Loucy (cell line): ENCODE measurements around the gene ACVR1B.
A peak's percentile ranks its signal among the peaks of the same experiment; 100 is the strongest.

Source experiments
- H2AFZ ChIP-seq: fragments of 200-600 bp; sonication (generic); 2 replicates; pipeline ENCODE4 v1.6.0; 2016; ENCODE audit warnings: antibody characterized with exemption, mild to moderate bottlenecking, low read length, moderate library complexity
- H3F3A ChIP-seq: fragments of 200-600 bp; 2 replicates; pipeline ENCODE4 v1.6.0; 2016; ENCODE audit warnings: antibody characterized with exemption, low read depth, mild to moderate bottlenecking
- H3K27me3 ChIP-seq: fragments of 200-600 bp; sonication (generic); 2 replicates; pipeline ENCODE4 v1.6.1; 2014; ENCODE audit warnings: low read length, mild to moderate bottlenecking; ENCODE audit not compliant: insufficient read depth, poor library complexity, severe bottlenecking
- H3K36me3 ChIP-seq: fragments of 200-600 bp; sonication (generic); 2 replicates; pipeline ENCODE4 v1.6.1; 2016; ENCODE audit warnings: low read length; ENCODE audit not compliant: insufficient read depth
- H3K4me1 ChIP-seq: fragments of 200-600 bp; sonication (generic); 2 replicates; pipeline ENCODE4 v1.5.1; 2014; ENCODE audit warnings: low read length, mild to moderate bottlenecking; ENCODE audit not compliant: insufficient read depth, poor library complexity, severe bottlenecking
- H3K4me2 ChIP-seq: fragments of 200-600 bp; sonication (generic); 2 replicates; pipeline ENCODE4 v1.6.0; 2014; ENCODE audit warnings: antibody characterized with exemption, low read length, low read depth, mild to moderate bottlenecking; ENCODE audit not compliant: poor library complexity, severe bottlenecking
- H3K4me3 ChIP-seq: fragments of 200-600 bp; sonication (generic); 2 replicates; pipeline ENCODE4 v1.5.1; 2014; ENCODE audit warnings: low read length, mild to moderate bottlenecking, mixed read lengths; ENCODE audit not compliant: poor library complexity, severe bottlenecking
- H3K79me2 ChIP-seq: fragments of 200-600 bp; sonication (generic); 2 replicates; pipeline ENCODE4 v1.6.1; 2014; ENCODE audit warnings: low read length; ENCODE audit not compliant: insufficient read depth
- H3K9ac ChIP-seq: fragments of 200-600 bp; sonication (generic); 2 replicates; pipeline ENCODE4 v1.6.0; 2014; ENCODE audit warnings: mild to moderate bottlenecking, low read depth, low read length, moderate library complexity; ENCODE audit not compliant: poor library complexity, severe bottlenecking
- H3K9me2 ChIP-seq: fragments of 200-600 bp; sonication (generic); replicated peaks from 2 replicates; pipeline ENCODE4 v1.6.1; 2016; ENCODE audit warnings: low read depth, low read length, mixed read lengths
- H3K9me3 ChIP-seq: fragments of 200-600 bp; sonication (generic); 2 replicates; pipeline ENCODE4 v1.6.1; 2014; ENCODE audit warnings: mild to moderate bottlenecking, antibody characterized with exemption, low read length, low read depth; ENCODE audit not compliant: insufficient read depth
- H4K20me1 ChIP-seq: fragments of 200-600 bp; sonication (generic); 2 replicates; pipeline ENCODE4 v1.6.0; 2014; ENCODE audit warnings: antibody characterized with exemption, low read length, mild to moderate bottlenecking; ENCODE audit not compliant: insufficient read depth, poor library complexity, severe bottlenecking
- EZH2phosphoT487 ChIP-seq: fragments of 200-600 bp; IDR thresholded peaks from 2 replicates; pipeline ENCODE4 v1.6.1; 2018; ENCODE audit warnings: antibody characterized with exemption, mild to moderate bottlenecking, moderate library complexity, borderline replicate concordance
- TF ChIP-seq, protein P1 (sequence below): fragments of 200-600 bp; sonication (generic); conservative IDR thresholded peaks from 2 replicates; pipeline ENCODE4 v1.5.1; 2014; ENCODE audit warnings: mild to moderate bottlenecking, antibody characterized with exemption, low read length

ACVR1B gene

DNA sequence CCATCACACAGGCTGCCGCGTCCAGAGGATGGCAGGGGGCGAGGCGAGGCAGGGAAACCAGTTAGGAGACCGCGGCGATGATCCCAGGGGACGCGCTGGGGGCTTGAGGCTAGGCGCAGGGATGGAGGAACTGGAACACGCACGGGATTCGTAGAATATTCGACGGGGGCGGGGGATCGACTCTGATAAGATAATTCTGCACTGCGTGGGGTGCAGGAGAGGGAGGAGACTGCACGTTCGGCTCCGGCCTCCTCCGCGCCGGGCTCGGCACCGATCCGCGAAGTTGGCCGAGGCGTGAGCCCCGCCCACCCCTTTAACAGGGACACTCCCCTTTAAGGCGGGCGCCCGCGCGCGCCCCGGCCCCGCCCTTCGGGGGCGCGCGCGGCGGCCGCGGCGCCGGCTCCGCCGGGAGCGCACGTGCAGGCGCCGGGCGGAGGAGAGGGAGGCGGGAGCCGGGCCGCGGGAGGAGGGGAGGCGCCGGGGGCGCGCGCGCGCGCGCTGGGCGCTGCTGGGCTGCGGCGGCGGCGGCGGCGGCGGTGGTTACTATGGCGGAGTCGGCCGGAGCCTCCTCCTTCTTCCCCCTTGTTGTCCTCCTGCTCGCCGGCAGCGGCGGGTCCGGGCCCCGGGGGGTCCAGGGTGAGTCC lies at the start of gene ACVR1B:
Gene ACVR1B, plus strand, starts transcription at position 501 of the 644 bp plus-strand sequence. Its CDS starts 45 bp downstream, at position 546.
- H3K4me2 ChIP-seq = peak within 1 kb of the TSS; percentile 98
- H4K20me1 ChIP-seq = peaks cover 10% of the 10 kb centered on the region
- no peak for TF ChIP-seq EZH2phosphoT487
- TF ChIP-seq, protein P1, sequence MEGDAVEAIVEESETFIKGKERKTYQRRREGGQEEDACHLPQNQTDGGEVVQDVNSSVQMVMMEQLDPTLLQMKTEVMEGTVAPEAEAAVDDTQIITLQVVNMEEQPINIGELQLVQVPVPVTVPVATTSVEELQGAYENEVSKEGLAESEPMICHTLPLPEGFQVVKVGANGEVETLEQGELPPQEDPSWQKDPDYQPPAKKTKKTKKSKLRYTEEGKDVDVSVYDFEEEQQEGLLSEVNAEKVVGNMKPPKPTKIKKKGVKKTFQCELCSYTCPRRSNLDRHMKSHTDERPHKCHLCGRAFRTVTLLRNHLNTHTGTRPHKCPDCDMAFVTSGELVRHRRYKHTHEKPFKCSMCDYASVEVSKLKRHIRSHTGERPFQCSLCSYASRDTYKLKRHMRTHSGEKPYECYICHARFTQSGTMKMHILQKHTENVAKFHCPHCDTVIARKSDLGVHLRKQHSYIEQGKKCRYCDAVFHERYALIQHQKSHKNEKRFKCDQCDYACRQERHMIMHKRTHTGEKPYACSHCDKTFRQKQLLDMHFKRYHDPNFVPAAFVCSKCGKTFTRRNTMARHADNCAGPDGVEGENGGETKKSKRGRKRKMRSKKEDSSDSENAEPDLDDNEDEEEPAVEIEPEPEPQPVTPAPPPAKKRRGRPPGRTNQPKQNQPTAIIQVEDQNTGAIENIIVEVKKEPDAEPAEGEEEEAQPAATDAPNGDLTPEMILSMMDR = no peak
- no peaks in the 10 kb centered on the region for H3K9me2 ChIP-seq
- no peaks in the 10 kb centered on the region for H3F3A ChIP-seq
- H3K27me3 ChIP-seq = peaks cover 5% of the 10 kb centered on the region
- H3K79me2 ChIP-seq = peaks cover 50% of the 10 kb centered on the region
- H3K9me3 ChIP-seq = no peaks in the 10 kb centered on the region
- no peaks in the 10 kb centered on the region for H3K36me3 ChIP-seq
- H3K4me3 ChIP-seq = peak within 1 kb of the TSS; percentile 99
- peaks cover 57% of the 10 kb centered on the region for H3K4me1 ChIP-seq
- H3K9ac ChIP-seq = peak within 1 kb of the TSS; percentile 98
- peak within 1 kb of the TSS; percentile 100 for H2AFZ ChIP-seq

GRCh38 chr12:51901881-51902280 lies 49.6 kb upstream of the ACVR1B start:
- peak overlapping the region; percentile 50 for H3K4me2 ChIP-seq
- H2AFZ ChIP-seq = peak overlapping the region; percentile 74; the same call in 1 of the 2 replicates
- no peaks in the 10 kb centered on the region for H3K9me2 ChIP-seq
- no peaks in the 10 kb centered on the region for H3K36me3 ChIP-seq
- no peak for TF ChIP-seq EZH2phosphoT487
- H3K4me1 ChIP-seq = peaks cover 20% of the 10 kb centered on the region
- H3K79me2 ChIP-seq = no peaks in the 10 kb centered on the region
- no peak overlapping the region for H3K4me3 ChIP-seq
- H3K27me3 ChIP-seq = no peaks in the 10 kb centered on the region
- H3F3A ChIP-seq = no peaks in the 10 kb centered on the region
- no peak overlapping the region for H3K9ac ChIP-seq
- H4K20me1 ChIP-seq = no peaks in the 10 kb centered on the region
- H3K9me3 ChIP-seq = no peaks in the 10 kb centered on the region

DNA sequence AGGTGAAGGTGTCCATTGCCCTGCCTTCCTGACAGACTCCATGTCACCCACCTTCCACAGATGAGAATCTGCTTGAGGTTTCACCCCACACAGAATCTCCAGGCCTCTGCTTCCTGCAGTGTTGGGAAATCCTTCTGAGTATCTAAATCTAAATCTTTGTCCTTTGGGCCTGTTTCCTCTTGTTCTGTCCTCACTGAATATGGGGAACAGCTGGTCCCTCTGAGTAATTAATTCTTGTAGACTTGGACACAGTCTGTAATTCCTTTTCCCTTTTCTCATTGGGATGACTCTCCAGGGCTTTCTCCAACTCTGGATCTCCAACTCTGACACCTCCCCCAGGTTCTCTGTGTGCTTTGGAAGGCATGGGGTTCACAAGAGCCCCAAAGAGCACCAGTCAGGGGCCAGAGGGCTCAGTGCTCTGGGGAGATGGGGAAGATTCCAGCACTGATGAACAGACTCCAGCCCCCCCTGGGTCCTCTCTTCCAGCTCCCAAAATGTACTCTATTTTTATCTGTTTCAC lies 46.5 kb upstream of the ACVR1B start:
- Histone ChIP-seq H2AFZ (no peak overlapping the region), H3F3A (no peaks in the 10 kb centered on the region), H3K9ac (no peak overlapping the region), H3K4me1 (peaks cover 22% of the 10 kb centered on the region), H3K36me3 (no peaks in the 10 kb centered on the region), H3K9me2 (no peaks in the 10 kb centered on the region), H3K79me2 (no peaks in the 10 kb centered on the region), H3K9me3 (no peaks in the 10 kb centered on the region), H3K4me2 (no peak overlapping the region), H3K27me3 (no peaks in the 10 kb centered on the region), H4K20me1 (no peaks in the 10 kb centered on the region), H3K4me3 (no peak overlapping the region)
- no peak for TF ChIP-seq EZH2phosphoT487

- no peak overlapping the region for H3K4me2 ChIP-seq
- no peaks in the 10 kb centered on the region for H3K79me2 ChIP-seq
- H2AFZ ChIP-seq = no peak overlapping the region
- H3K9me3 ChIP-seq = no peaks in the 10 kb centered on the region
- H3K4me1 ChIP-seq = peaks cover 30% of the 10 kb centered on the region
- H4K20me1 ChIP-seq = no peaks in the 10 kb centered on the region
- H3F3A ChIP-seq = no peaks in the 10 kb centered on the region
- H3K9ac ChIP-seq = no peak overlapping the region
- H3K4me3 ChIP-seq = no peak overlapping the region
- H3K36me3 ChIP-seq = no peaks in the 10 kb centered on the region
- H3K9me2 ChIP-seq = no peaks in the 10 kb centered on the region
- TF ChIP-seq, protein P1 = no peak
- TF ChIP-seq EZH2phosphoT487 = no peak
- no peaks in the 10 kb centered on the region for H3K27me3 ChIP-seq
Observed at GRCh38 chr12:51905471-51906429, 45.7 kb upstream of the ACVR1B start.
